H1 (cell line): Measurements from ENCODE around the gene SIK3. TPM values are rescaled to one million over a fixed set of nuclear protein-coding genes. Genes with fewer than 3 reads are reported as not detected.

Source experiments
- ATF2 ChIP-seq: IDR thresholded peaks from 2 replicates; pipeline ENCODE4 v1.6.1; 2012; ENCODE audit warnings: low read length, inconsistent platforms
- BRCA1 ChIP-seq: IDR thresholded peaks from 2 replicates; pipeline ENCODE4 v1.6.1; 2012; ENCODE audit warnings: low read depth, low read length, improper control_type of control experiment
- CBX5 ChIP-seq: fragments of 300-800, 300-1000 bp; sonication (generic); IDR thresholded peaks from 2 replicates; pipeline ENCODE4 v1.7.1; 2016; ENCODE audit warnings: antibody characterized with exemption, low read length, low read depth
- CREB1 ChIP-seq: IDR thresholded peaks from 2 replicates; pipeline ENCODE4 v1.6.1; 2012; ENCODE audit warnings: inconsistent platforms
- CTCF ChIP-seq, 3 experiments: IDR thresholded peaks; 1 replicate in 2 of 3; 2 replicates in 1 of 3; pipeline versions ENCODE4 v1.5.1 to v1.6.1; 2011; ENCODE audit warnings: low read length in 3 of 3, mild to moderate bottlenecking in 3 of 3, inconsistent platforms in 2 of 3, low read depth in 1 of 3, moderate library complexity in 1 of 3; ENCODE audit not compliant: insufficient read depth in 1 of 3; ENCODE audit errors: control extremely low read depth in 1 of 3
- E2F6 ChIP-seq: IDR thresholded peaks from 2 replicates; pipeline ENCODE4 v1.6.1; 2012; ENCODE audit warnings: inconsistent platforms
- EGR1 ChIP-seq: IDR thresholded peaks from 2 replicates; pipeline ENCODE4 v1.6.1; 2011; ENCODE audit warnings: low read depth, low read length, borderline replicate concordance
- GTF2F1 ChIP-seq: IDR thresholded peaks from 2 replicates; pipeline ENCODE4 v1.6.1; 2012; ENCODE audit warnings: low read depth, low read length, improper control_type of control experiment, borderline replicate concordance
- PHF8 ChIP-seq: fragments of 200-600 bp; sonication (generic); conservative IDR thresholded peaks from 2 replicates; pipeline ENCODE4 v1.7.1; 2012; ENCODE audit warnings: low read depth, mild to moderate bottlenecking, inconsistent platforms, low read length, moderate library complexity
- POLR2A ChIP-seq, 2 experiments: IDR thresholded peaks; 1 replicate in 1 of 2; 2 replicates in 1 of 2; pipeline ENCODE4 v1.6.1; 2011; ENCODE audit warnings: low read depth in 2 of 2, low read length in 2 of 2, mild to moderate bottlenecking in 2 of 2; ENCODE audit errors: control extremely low read depth in 1 of 2
- POLR2AphosphoS5 ChIP-seq: IDR thresholded peaks from 2 replicates; pipeline ENCODE4 v1.6.1; 2011; ENCODE audit warnings: low read depth, low read length
- SP1 ChIP-seq: IDR thresholded peaks from 2 replicates; pipeline ENCODE4 v1.6.1; 2011; ENCODE audit warnings: low read depth, low read length
- TBP ChIP-seq: IDR thresholded peaks from 2 replicates; pipeline ENCODE4 v1.6.1; 2011; ENCODE audit warnings: low read depth, low read length, improper control_type of control experiment
- USF2 ChIP-seq: IDR thresholded peaks from 2 replicates; pipeline ENCODE4 v1.6.1; 2011; ENCODE audit warnings: low read length, improper control_type of control experiment
- polyA plus RNA-seq, 7 experiments: library from polyadenylated mRNA; depleted of rRNA in 3 of 7; stranded (reverse) in 5 of 7; unstranded in 2 of 7; fragments of >200 nt in 5 of 7; fragments of 200-250 nt in 2 of 7; gene quantifications; 1 replicate in 5 of 7; 2 replicates in 1 of 7; 4 replicates in 1 of 7; pipeline versions ENCODE4 v1.2.1 to v1.2.3, GENCODE V29; 2011 to 2013; ENCODE audit warnings: missing spikeins in 2 of 7, mixed read lengths in 2 of 7
- total RNA-seq: library from RNA; stranded (reverse); fragmentation: NEBNext Ultra II Directional; extraction: Animal tissue kit (Norgen Biotek cat#: 25700); gene quantifications from 2 replicates; pipeline ENCODE4 v1.2.1, GENCODE V29; 2021

SIK3 gene
- total and polyA plus RNA-seq, 2 of the 8 experiments (the other 6 are each of a cell fraction or from before 2014, with no cell fraction given): 19.9 to 32.1 TPM

GRCh38 chr11:117143871-117144476 lies 45.7 kb upstream of the SIK3 start, which contains the start of gene PAFAH1B2 (continued):
- TF ChIP-seq E2F6 (peak; percentile 80), TBP (peak; percentile 72; the same call in 1 of the 2 replicates), PHF8 (peak; percentile 91), POLR2AphosphoS5 (peak; percentile 76), GTF2F1 (peak; percentile 46; the same call in 1 of the 2 replicates), POLR2A (IDR thresholded peaks at IDR 0.05; ENCODE audit: control extremely low read depth in 1 of 2, low read depth in 2 of 2, low read length in 2 of 2) (peak in 1 of 2 experiments; percentile 82; a peak in 1 of 3 replicates), USF2 (0 out of 2 replicates have a peak, but pooled peaks have one; percentile 20), CTCF (IDR thresholded peaks at IDR 0.05; ENCODE audit: control extremely low read depth in 1 of 3, insufficient read depth in 1 of 3, low read depth in 1 of 3, low read length in 3 of 3) (no peak), CREB1 (peak; percentile 15; the same call in 1 of the 2 replicates), ATF2 (peak; percentile 38; the same call in 1 of the 2 replicates), CBX5 (no peak), EGR1 (no peak), BRCA1 (no peak), SP1 (0 out of 2 replicates have a peak, but pooled peaks have one; percentile 39)
